HL-60 (cell line): Measurements from ENCODE around the gene TDRD10.

Experiments
- GABPA ChIP-seq: IDR thresholded peaks from 2 replicates; pipeline ENCODE4 v1.6.1; 2012; ENCODE audit warnings: low read depth
- POLR2AphosphoS5 ChIP-seq: IDR thresholded peaks from 2 replicates; pipeline ENCODE4 v1.6.1; 2012; ENCODE audit warnings: low read depth
- TF ChIP-seq, protein P1 (sequence below): IDR thresholded peaks from one replicate; pipeline ENCODE4 v1.5.1; 2011; ENCODE audit warnings: low read length, control low read depth, inconsistent platforms; ENCODE audit not compliant: insufficient read depth
- TF ChIP-seq, protein P2 (sequence below): IDR thresholded peaks from 2 replicates; pipeline ENCODE4 v1.6.1; 2012; ENCODE audit warnings: low read depth; ENCODE audit not compliant: insufficient replicate concordance

DNA sequence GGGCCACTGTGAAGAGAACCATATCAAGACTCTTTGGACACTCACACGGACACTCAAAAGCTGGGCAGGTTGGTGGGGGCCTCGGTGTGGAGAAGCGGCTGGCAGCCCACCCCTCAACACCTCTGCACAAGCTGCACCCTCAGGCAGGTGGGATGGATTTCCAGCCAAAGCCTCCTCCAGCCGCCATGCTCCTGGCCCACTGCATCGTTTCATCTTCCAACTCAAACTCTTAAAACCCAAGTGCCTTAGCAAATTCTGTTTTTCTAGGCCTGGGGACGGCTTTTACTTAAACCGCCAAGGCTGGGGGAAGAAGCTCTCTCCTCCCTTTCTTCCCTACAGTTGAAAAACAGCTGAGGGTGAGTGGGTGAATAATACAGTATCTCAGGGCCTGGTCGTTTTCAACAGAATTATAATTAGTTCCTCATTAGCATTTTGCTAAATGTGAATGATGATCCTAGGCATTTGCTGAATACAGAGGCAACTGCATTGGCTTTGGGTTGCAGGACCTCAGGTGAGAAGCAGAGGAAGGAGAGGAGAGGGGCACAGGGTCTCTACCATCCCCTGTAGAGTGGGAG is 36.3 kb upstream of the TDRD10 start:
- TF ChIP-seq, protein P1, sequence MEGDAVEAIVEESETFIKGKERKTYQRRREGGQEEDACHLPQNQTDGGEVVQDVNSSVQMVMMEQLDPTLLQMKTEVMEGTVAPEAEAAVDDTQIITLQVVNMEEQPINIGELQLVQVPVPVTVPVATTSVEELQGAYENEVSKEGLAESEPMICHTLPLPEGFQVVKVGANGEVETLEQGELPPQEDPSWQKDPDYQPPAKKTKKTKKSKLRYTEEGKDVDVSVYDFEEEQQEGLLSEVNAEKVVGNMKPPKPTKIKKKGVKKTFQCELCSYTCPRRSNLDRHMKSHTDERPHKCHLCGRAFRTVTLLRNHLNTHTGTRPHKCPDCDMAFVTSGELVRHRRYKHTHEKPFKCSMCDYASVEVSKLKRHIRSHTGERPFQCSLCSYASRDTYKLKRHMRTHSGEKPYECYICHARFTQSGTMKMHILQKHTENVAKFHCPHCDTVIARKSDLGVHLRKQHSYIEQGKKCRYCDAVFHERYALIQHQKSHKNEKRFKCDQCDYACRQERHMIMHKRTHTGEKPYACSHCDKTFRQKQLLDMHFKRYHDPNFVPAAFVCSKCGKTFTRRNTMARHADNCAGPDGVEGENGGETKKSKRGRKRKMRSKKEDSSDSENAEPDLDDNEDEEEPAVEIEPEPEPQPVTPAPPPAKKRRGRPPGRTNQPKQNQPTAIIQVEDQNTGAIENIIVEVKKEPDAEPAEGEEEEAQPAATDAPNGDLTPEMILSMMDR, result no peak
- TF ChIP-seq POLR2AphosphoS5 (no peak), GABPA (no peak)
- TF ChIP-seq, protein P2, sequence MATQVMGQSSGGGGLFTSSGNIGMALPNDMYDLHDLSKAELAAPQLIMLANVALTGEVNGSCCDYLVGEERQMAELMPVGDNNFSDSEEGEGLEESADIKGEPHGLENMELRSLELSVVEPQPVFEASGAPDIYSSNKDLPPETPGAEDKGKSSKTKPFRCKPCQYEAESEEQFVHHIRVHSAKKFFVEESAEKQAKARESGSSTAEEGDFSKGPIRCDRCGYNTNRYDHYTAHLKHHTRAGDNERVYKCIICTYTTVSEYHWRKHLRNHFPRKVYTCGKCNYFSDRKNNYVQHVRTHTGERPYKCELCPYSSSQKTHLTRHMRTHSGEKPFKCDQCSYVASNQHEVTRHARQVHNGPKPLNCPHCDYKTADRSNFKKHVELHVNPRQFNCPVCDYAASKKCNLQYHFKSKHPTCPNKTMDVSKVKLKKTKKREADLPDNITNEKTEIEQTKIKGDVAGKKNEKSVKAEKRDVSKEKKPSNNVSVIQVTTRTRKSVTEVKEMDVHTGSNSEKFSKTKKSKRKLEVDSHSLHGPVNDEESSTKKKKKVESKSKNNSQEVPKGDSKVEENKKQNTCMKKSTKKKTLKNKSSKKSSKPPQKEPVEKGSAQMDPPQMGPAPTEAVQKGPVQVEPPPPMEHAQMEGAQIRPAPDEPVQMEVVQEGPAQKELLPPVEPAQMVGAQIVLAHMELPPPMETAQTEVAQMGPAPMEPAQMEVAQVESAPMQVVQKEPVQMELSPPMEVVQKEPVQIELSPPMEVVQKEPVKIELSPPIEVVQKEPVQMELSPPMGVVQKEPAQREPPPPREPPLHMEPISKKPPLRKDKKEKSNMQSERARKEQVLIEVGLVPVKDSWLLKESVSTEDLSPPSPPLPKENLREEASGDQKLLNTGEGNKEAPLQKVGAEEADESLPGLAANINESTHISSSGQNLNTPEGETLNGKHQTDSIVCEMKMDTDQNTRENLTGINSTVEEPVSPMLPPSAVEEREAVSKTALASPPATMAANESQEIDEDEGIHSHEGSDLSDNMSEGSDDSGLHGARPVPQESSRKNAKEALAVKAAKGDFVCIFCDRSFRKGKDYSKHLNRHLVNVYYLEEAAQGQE, result no peak
